ENCODE measurements around the gene ATP6V0D1.

Gene ATP6V0D1

GRCh38 chr16:67444259-67445125 lies 36.5 kb downstream of the ATP6V0D1 start:
- DNase-seq, result no peak

GRCh38 chr16:67443265-67443664 lies 37.7 kb downstream of the ATP6V0D1 start:
- DNase-seq, result no peak

- no peak for DNase-seq
Observed at GRCh38 chr16:67442581-67443255, 38.2 kb downstream of the ATP6V0D1 start.

- DNase-seq, result no peak
Observed at GRCh38 chr16:67441907-67442306, 39.0 kb downstream of the ATP6V0D1 start.

- DNase-seq, result no peak
Observed at GRCh38 chr16:67441271-67441753, 39.6 kb downstream of the ATP6V0D1 start.

- DNase-seq, result no peak
Observed at GRCh38 chr16:67438824-67439393, 42.0 kb downstream of the ATP6V0D1 start.

GRCh38 chr16:67438098-67438791 lies 42.7 kb downstream of the ATP6V0D1 start:
- no peak for DNase-seq

- no peak for DNase-seq
Observed at GRCh38 chr16:67437513-67437912, 43.4 kb downstream of the ATP6V0D1 start.

- no peak for DNase-seq
Observed at GRCh38 chr16:67436640-67437193, 44.2 kb downstream of the ATP6V0D1 start.

- no peak for DNase-seq
Observed at GRCh38 chr16:67435758-67436164, 45.2 kb downstream of the ATP6V0D1 start.

GRCh38 chr16:67433131-67433719 lies 47.7 kb downstream of the ATP6V0D1 start:
- no peak for DNase-seq

GRCh38 chr16:67432506-67432890 lies 48.5 kb downstream of the ATP6V0D1 start:
- DNase-seq, result no peak

GRCh38 chr16:67431775-67432505 lies 49.0 kb downstream of the ATP6V0D1 start:
- no peak for DNase-seq

GRCh38 chr16:67430977-67431774 lies 49.8 kb downstream of the ATP6V0D1 start, which contains the start of gene HSD11B2:
HSD11B2 (plus strand) TSS chr16:67431121; CDS start chr16:67431249, 128 bp downstream.
- DNase-seq, result peak in 1 of 2 donors; percentile 38

GRCh38 chr16:67430504-67430976 lies 50.4 kb downstream of the ATP6V0D1 start:
- DNase-seq, result no peak

GRCh38 chr16:67429799-67430503 lies 51.0 kb downstream of the ATP6V0D1 start:
- no peak for DNase-seq

- DNase-seq, result no peak
Observed at GRCh38 chr16:67429053-67429798, 51.7 kb downstream of the ATP6V0D1 start.

GRCh38 chr16:67428146-67428731 lies 52.7 kb downstream of the ATP6V0D1 start:
- peak in 1 of 2 donors; percentile 13 for DNase-seq
